B cell (primary cell): ENCODE data around the gene COX8C. TPM values are rescaled to one million over a fixed set of nuclear protein-coding genes. Genes with fewer than 3 reads are reported as not detected.

Source experiments
- ATAC-seq: fragments of 200-7000 bp; cut with Tn5 transposase; one replicate; pipeline ENCODE4 v1.10.0; 2021; ENCODE audit warnings: low read depth, mild to moderate bottlenecking, moderate number of reproducible peaks, moderate library complexity
- CTCF ChIA-PET: fragments of 350-600 bp; sonication (Branson Sonifier 250); formaldehyde crosslinking; loops from one replicate; lab custom pipeline; 2021; ENCODE audit warnings: antibody characterized with exemption, inconsistent platforms; lab: Charles Lee
- POLR2A ChIA-PET: fragments of 350-600 bp; sonication (Branson Sonifier 250); formaldehyde crosslinking; loops from one replicate; lab custom pipeline; 2021; ENCODE audit warnings: antibody characterized with exemption; lab: Charles Lee
- DNase-seq: peaks from one replicate; pipeline ENCODE4 v3.0.0; 2013
- H2AFZ ChIP-seq: 2 replicates; pipeline ENCODE4 v1.6.1; 2012; ENCODE audit warnings: mild to moderate bottlenecking, low read depth, low read length; ENCODE audit not compliant: insufficient read depth, poor library complexity, severe bottlenecking
- H3K27ac ChIP-seq, 2 donors: 1 replicate in 1 of 2; 2 replicates in 1 of 2; pipeline ENCODE4 v1.5.1; 2012 to 2013; ENCODE audit warnings: low read length in 2 of 2, mild to moderate bottlenecking in 2 of 2, moderate library complexity in 1 of 2
- H3K27me3 ChIP-seq, 4 experiments: fragments of 200-600 bp in 1 of 4; sonication (generic) in 1 of 4; replicated peaks in 1 of 4; 1 replicate in 2 of 4; 2 replicates in 2 of 4; pipeline versions ENCODE4 v1.6.1 to v1.7.0; 2013 to 2016; ENCODE audit warnings: low read length in 3 of 4, mild to moderate bottlenecking in 2 of 4, mixed read lengths in 1 of 4, moderate library complexity in 1 of 4; ENCODE audit not compliant: insufficient read depth in 4 of 4, control insufficient read depth in 3 of 4; ENCODE audit errors: control extremely low read depth in 1 of 4
- H3K36me3 ChIP-seq, 2 experiments: replicated peaks in 1 of 2; 1 replicate in 1 of 2; 2 replicates in 1 of 2; pipeline versions ENCODE4 v1.6.1 to v1.7.1; 2013; ENCODE audit warnings: low read length in 1 of 2; ENCODE audit not compliant: insufficient read depth in 2 of 2, control insufficient read depth in 1 of 2; ENCODE audit errors: control extremely low read depth in 1 of 2, extremely low read depth in 1 of 2
- H3K4me1 ChIP-seq, 2 donors: fragments of 200-600 bp in 1 of 2; sonication (generic) in 1 of 2; 1 replicate in 1 of 2; 2 replicates in 1 of 2; pipeline versions ENCODE4 v1.5.1 to v1.6.1; 2013 to 2017; ENCODE audit warnings: low read length in 2 of 2; ENCODE audit not compliant: control insufficient read depth in 2 of 2, insufficient read depth in 2 of 2
- H3K4me2 ChIP-seq: replicated peaks from 2 replicates; pipeline ENCODE3; 2012; ENCODE audit warnings: mild to moderate bottlenecking, low read depth, low read length; ENCODE audit not compliant: poor library complexity, severe bottlenecking
- H3K4me3 ChIP-seq, 5 experiments: fragments of 200-600 bp in 1 of 5; sonication (generic) in 1 of 5; 1 replicate in 3 of 5; 2 replicates in 2 of 5; pipeline versions ENCODE4 v1.5.1 to v1.7.0; 2011 to 2016; ENCODE audit warnings: low read length in 4 of 5, mild to moderate bottlenecking in 4 of 5, low read depth in 2 of 5, control low read depth in 1 of 5, moderate library complexity in 1 of 5; ENCODE audit not compliant: insufficient read depth in 1 of 5; ENCODE audit errors: control extremely low read depth in 1 of 5, extremely low read depth in 1 of 5
- H3K79me2 ChIP-seq: fragments of 200-600 bp; sonication (generic); one replicate; pipeline ENCODE4 v1.6.0; 2016; ENCODE audit warnings: low read length; ENCODE audit not compliant: control insufficient read depth, insufficient read depth
- H3K9ac ChIP-seq: fragments of 200-600 bp; sonication (generic); 2 replicates; pipeline ENCODE4 v1.6.1; 2017; ENCODE audit warnings: mild to moderate bottlenecking, low read length, moderate library complexity
- H3K9me3 ChIP-seq, 3 donors: one replicate each; pipeline versions ENCODE4 v1.6.1 to v1.7.1; 2013; ENCODE audit warnings: low read length in 2 of 3; ENCODE audit not compliant: control insufficient read depth in 2 of 3, insufficient read depth in 1 of 3; ENCODE audit errors: control extremely low read depth in 1 of 3
- H4K20me1 ChIP-seq: 2 replicates; pipeline ENCODE4 v1.6.0; 2012; ENCODE audit warnings: mild to moderate bottlenecking, low read length; ENCODE audit not compliant: insufficient read depth, control insufficient read depth, poor library complexity, severe bottlenecking
- H3K27ac Mint-ChIP-seq: one replicate; pipeline ENCODE4 v1.8.0; 2021; ENCODE audit warnings: mixed read lengths
- H3K27me3 Mint-ChIP-seq: one replicate; pipeline ENCODE4 v1.8.0; 2021; ENCODE audit warnings: mixed read lengths
- H3K4me1 Mint-ChIP-seq: one replicate; pipeline ENCODE4 v1.8.0; 2021; ENCODE audit warnings: mixed read lengths
- H3K4me3 Mint-ChIP-seq: one replicate; pipeline ENCODE4 v1.8.0; 2021; ENCODE audit warnings: mixed read lengths
- H3K9me3 Mint-ChIP-seq: one replicate; pipeline ENCODE4 v1.8.0; 2022; ENCODE audit warnings: mixed read lengths; ENCODE audit not compliant: insufficient read depth
- CTCF ChIP-seq: fragments of 200-600 bp; IDR thresholded peaks from one replicate; pipeline ENCODE4 v1.8.0; 2022; ENCODE audit warnings: antibody characterized with exemption, mild to moderate bottlenecking
- EZH2 ChIP-seq: IDR thresholded peaks from 2 replicates; pipeline ENCODE4 v1.6.1; 2012; ENCODE audit warnings: borderline replicate concordance, low read depth, mild to moderate bottlenecking, moderate library complexity, low read length; ENCODE audit not compliant: insufficient read depth, poor library complexity, severe bottlenecking
- whole genome bisulfite sequencing: methylation state at CpG from one replicate; pipeline ENCODE4 v1.1.5; 2013; ENCODE audit warnings: missing lambda C conversion rate; ENCODE audit not compliant: insufficient coverage; 5-methylcytosine and 5-hydroxymethylcytosine counted together
- intact Hi-C: fragments of 100-400 bp; cut with micrococcal nuclease; formaldehyde crosslinking; loops from one replicate; pipeline ENCODE4 v1.10.0; 2022
- polyA plus RNA-seq: library from polyadenylated mRNA; depleted of rRNA; stranded (reverse); fragments of >200 nt; gene quantifications from 2 replicates; pipeline ENCODE4 v1.2.3, GENCODE V29; 2012
- total RNA-seq, 2 donors: library from RNA; stranded (reverse); fragments of 120-200 nt in 1 of 2; gene quantifications; 1 replicate in 1 of 2; 2 replicates in 1 of 2; pipeline versions ENCODE4 v1.2.3 to v1.2.4, GENCODE V29; 2013 to 2022

Gene COX8C
- total and polyA plus RNA-seq, 2 donors (not counting 1 experiment from before 2014, with no cell fraction given), result not detected

GRCh38 chr14:93320489-93320888 is 26.5 kb upstream of the COX8C start:
- Histone ChIP-seq H3K4me1 (peaks cover 5 to 14% of the 10 kb centered on the region in 2 donors), H3K27me3 (no peaks in the 10 kb centered on the region), H3K4me2 (no peak overlapping the region), H3K4me3 (no peak overlapping the region), H3K36me3 (peaks cover 0 to 5% of the 10 kb centered on the region in 2 experiments), H3K79me2 (peaks cover 99% of the 10 kb centered on the region), H4K20me1 (peaks cover 80% of the 10 kb centered on the region), H2AFZ (no peak overlapping the region), H3K9ac (peak overlapping the region; percentile 0), H3K27ac (no peak overlapping the region), H3K9me3 (no peaks in the 10 kb centered on the region)
- CTCF ChIA-PET, result interaction anchor here (0.9 kb wide), 1 partner anchor 10 kb away, joined by 3 read pairs; no protein-coding TSS in a partner anchor
- ATAC-seq, result no peak
- Mint-ChIP-seq H3K9me3 (no peaks in the 10 kb centered on the region), H3K4me3 (no peak overlapping the region), H3K4me1 (peaks cover 55% of the 10 kb centered on the region), H3K27ac (no peak overlapping the region), H3K27me3 (no peaks in the 10 kb centered on the region)
- intact Hi-C loops, result no loop called here
- DNase-seq, result no peak
- TF ChIP-seq CTCF (no peak), EZH2 (no peak)
- POLR2A ChIA-PET, result interaction anchor here (0.6 kb wide), 1 partner anchor 34 kb away, joined by 3 read pairs; no protein-coding TSS in a partner anchor

GRCh38 chr14:93322929-93323599 is 23.9 kb upstream of the COX8C start:
- CTCF ChIA-PET, result no interaction called here

More at GRCh38 chr14:93322929-93323599, 23.9 kb upstream of the COX8C start:
- no peak overlapping the region for H3K4me3 Mint-ChIP-seq
- WGBS, result 100% methylated on average over 2 of the region's 5 CpGs
- no peak overlapping the region for H3K27ac Mint-ChIP-seq
- Histone ChIP-seq H3K9me3 (no peaks in the 10 kb centered on the region), H3K4me2 (no peak overlapping the region), H3K79me2 (peaks cover 100% of the 10 kb centered on the region), H2AFZ (no peak overlapping the region), H3K36me3 (peaks cover 0 to 5% of the 10 kb centered on the region in 2 experiments), H3K4me3 (no peak overlapping the region), H3K4me1 (peaks cover 5 to 14% of the 10 kb centered on the region in 2 donors), H3K27me3 (no peaks in the 10 kb centered on the region), H3K9ac (no peak overlapping the region), H4K20me1 (peaks cover 82% of the 10 kb centered on the region), H3K27ac (no peak overlapping the region)
- POLR2A ChIA-PET, result no interaction called here
- no peaks in the 10 kb centered on the region for H3K27me3 Mint-ChIP-seq
- ATAC-seq (no peak), DNase-seq (no peak)
- intact Hi-C loops, result no loop called here
- H3K4me1 Mint-ChIP-seq, result peaks cover 59% of the 10 kb centered on the region
- no peaks in the 10 kb centered on the region for H3K9me3 Mint-ChIP-seq
- TF ChIP-seq CTCF (no peak), EZH2 (no peak)
